NCI-H2227 (cell line): Measurements from ENCODE around the gene FCF1.

Source experiments
- DNase-seq: peaks from one replicate; lab custom pipeline; 2025; ENCODE audit not compliant: unreplicated experiment; lab: John Stamatoyannopoulos, UW

FCF1 gene

GRCh38 chr14:74712499-74713394 is at the start of gene FCF1, which contains the start of gene AREL1:
Gene FCF1, plus strand, starts transcription at chr14:74713144. Its CDS starts 54 bp downstream, at chr14:74713198.
Gene AREL1, minus strand, starts transcription at chr14:74713080. Its CDS starts 27,465 bp downstream, at chr14:74685615.
- no peak for DNase-seq

GRCh38 chr14:74663884-74664283 is 49.1 kb upstream of the FCF1 start:
- no peak for DNase-seq

GRCh38 chr14:74664717-74665116 is 48.2 kb upstream of the FCF1 start:
- DNase-seq: no peak

GRCh38 chr14:74667758-74668157 is 45.2 kb upstream of the FCF1 start:
- no peak for DNase-seq

GRCh38 chr14:74669256-74669655 is 43.7 kb upstream of the FCF1 start:
- no peak for DNase-seq

GRCh38 chr14:74669846-74670245 is 43.1 kb upstream of the FCF1 start:
- no peak for DNase-seq

- no peak for DNase-seq
Measured at GRCh38 chr14:74670726-74671411, 42.1 kb upstream of the FCF1 start.

- DNase-seq: no peak
Measured at GRCh38 chr14:74671789-74672188, 41.2 kb upstream of the FCF1 start.

- DNase-seq: no peak
Measured at GRCh38 chr14:74673768-74674167, 39.2 kb upstream of the FCF1 start.

GRCh38 chr14:74675219-74675618 is 37.7 kb upstream of the FCF1 start:
- DNase-seq: no peak

- no peak for DNase-seq
Measured at GRCh38 chr14:74682169-74682952, 30.6 kb upstream of the FCF1 start.

- DNase-seq: no peak
Measured at GRCh38 chr14:74683406-74683805, 29.5 kb upstream of the FCF1 start.

GRCh38 chr14:74684434-74684833 is 28.5 kb upstream of the FCF1 start:
- DNase-seq: no peak

GRCh38 chr14:74685056-74685455 is 27.9 kb upstream of the FCF1 start:
- DNase-seq: no peak

GRCh38 chr14:74685921-74686678 is 26.8 kb upstream of the FCF1 start:
- no peak for DNase-seq

- no peak for DNase-seq
Measured at GRCh38 chr14:74691456-74691855, 21.5 kb upstream of the FCF1 start.

GRCh38 chr14:74693191-74693590 is 19.8 kb upstream of the FCF1 start:
- DNase-seq: no peak

GRCh38 chr14:74695406-74695805 is 17.5 kb upstream of the FCF1 start:
- no peak for DNase-seq

- DNase-seq: no peak
Measured at GRCh38 chr14:74697011-74697410, 15.9 kb upstream of the FCF1 start.

- DNase-seq: no peak
Measured at GRCh38 chr14:74697543-74697942, 15.4 kb upstream of the FCF1 start.

GRCh38 chr14:74697976-74698375 is 15.0 kb upstream of the FCF1 start:
- no peak for DNase-seq
